PFSK-1 (cell line): ENCODE data around the gene TTC28.

Source experiments
- FOXP2 ChIP-seq: optimal IDR thresholded peaks from 2 replicates; pipeline ENCODE3; 2011; ENCODE audit warnings: borderline replicate concordance, control low read depth, inconsistent platforms; ENCODE audit not compliant: insufficient read depth; ENCODE audit errors: extremely low read length, extremely low read depth
- POLR2AphosphoS5 ChIP-seq: IDR thresholded peaks from 2 replicates; pipeline ENCODE4 v1.6.1; 2012; ENCODE audit warnings: low read depth, mild to moderate bottlenecking, control low read depth, low read length, moderate library complexity
- SIN3A ChIP-seq: IDR thresholded peaks from 2 replicates; pipeline ENCODE4 v1.6.1; 2012; ENCODE audit warnings: mild to moderate bottlenecking, low read length, moderate library complexity, borderline replicate concordance; ENCODE audit not compliant: insufficient read depth
- TAF1 ChIP-seq: IDR thresholded peaks from 2 replicates; pipeline ENCODE4 v1.6.1; 2012; ENCODE audit warnings: low read length, control low read depth, borderline replicate concordance; ENCODE audit not compliant: insufficient read depth

DNA sequence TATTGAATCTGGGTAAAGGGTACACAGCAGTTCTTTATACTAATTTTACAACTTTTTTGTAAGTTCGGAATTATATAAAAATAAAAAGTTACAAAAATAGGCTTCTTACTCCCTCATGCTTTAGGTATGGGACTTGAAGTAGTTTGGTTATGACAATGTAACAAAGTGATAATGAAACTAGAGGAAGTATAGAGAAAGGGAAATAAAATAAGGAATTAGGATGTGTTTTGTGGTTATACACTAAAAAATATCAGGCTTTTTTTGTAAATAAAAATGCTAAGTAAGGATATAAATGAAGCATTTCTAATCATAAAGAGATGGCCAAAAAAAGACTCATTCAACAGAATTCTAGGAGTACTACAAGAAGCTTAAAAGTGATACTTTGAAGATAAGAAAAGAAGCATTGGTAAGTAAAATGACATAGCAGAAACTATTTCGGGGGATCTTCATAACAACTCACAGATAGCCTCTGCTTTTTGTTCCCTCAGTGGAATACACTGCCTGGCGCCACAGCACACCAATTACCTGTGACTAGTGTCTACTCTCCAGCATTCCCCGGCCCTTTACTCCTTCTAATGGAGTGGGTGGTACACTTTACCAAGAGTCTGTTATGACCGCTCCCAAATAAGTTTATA is 437.9 kb downstream of the TTC28 start:
- TF ChIP-seq POLR2AphosphoS5 (no peak), TAF1 (no peak), FOXP2 (no peak), SIN3A (no peak)
